Measurements from ENCODE around the gene ANKRD39. TPM values are rescaled to one million over a fixed set of nuclear protein-coding genes. Genes with fewer than 3 reads are reported as not detected.

ANKRD39 gene
- total and polyA plus RNA-seq, 10 of the 15 experiments (the other 5 are each of a cell fraction or from before 2014, with no cell fraction given) = 7.4 to 36.2 (median 23.7) TPM

DNA sequence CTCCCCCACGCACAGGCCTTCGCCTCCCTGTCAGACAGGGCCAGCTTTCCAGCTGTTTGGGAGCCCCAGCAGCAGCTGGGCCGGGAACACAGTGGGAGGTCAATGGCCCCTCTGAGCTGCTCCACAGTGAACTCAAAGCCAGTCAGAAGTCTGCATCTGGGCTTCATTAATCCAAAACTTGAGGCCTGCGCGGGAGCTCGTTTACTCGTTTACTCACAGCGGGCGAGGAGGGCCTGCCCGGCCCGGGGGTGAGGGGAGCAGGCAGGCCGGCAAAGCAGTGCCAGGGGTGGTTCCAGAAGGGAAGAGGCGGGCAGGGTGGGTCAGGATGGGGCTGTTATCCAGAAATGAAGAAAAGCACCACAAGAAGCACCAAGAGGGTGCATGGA is 48.9 kb upstream of the ANKRD39 start:
- ChIA-PET SMC1A (ENCODE audit: uncharacterized antibody, unreplicated experiment) (no interaction called here), CTCF (no interaction called here), POLR2A (no interaction called here), RAD21 (ENCODE audit: unreplicated experiment) (no interaction called here)
- DNase-seq (ENCODE audit: low read depth, low spot score) (no peak), ATAC-seq (no peak), FAIRE-seq (no peak)
- Histone ChIP-seq H4K20me1 (ENCODE audit: control insufficient read depth, insufficient read depth) (no peaks in the 10 kb centered on the region), H3K27me3 (replicated peaks in 1 of 2; ENCODE audit: control insufficient read depth in 2 of 2, insufficient read depth in 2 of 2, low read length in 1 of 2) (no peaks in the 10 kb centered on the region; a peak in 1 of 4 replicates), H3K9me3 (replicated peaks; ENCODE audit: control insufficient read depth, insufficient read depth, low read length) (no peaks in the 10 kb centered on the region), H2AFZ (ENCODE audit: control insufficient read depth, low read depth, low read length) (no peak overlapping the region), H3K4me1 (ENCODE audit: control insufficient read depth, insufficient read depth, low read length) (no peaks in the 10 kb centered on the region), H3K4me2 (ENCODE audit: control insufficient read depth, insufficient read depth) (no peak overlapping the region), H3K9ac (ENCODE audit: control insufficient read depth, insufficient read depth, low read length) (no peak overlapping the region), H3K79me2 (ENCODE audit: control insufficient read depth, insufficient read depth, low read length) (no peaks in the 10 kb centered on the region), H3K4me3 (no peak overlapping the region), H3K27ac (ENCODE audit: control insufficient read depth, insufficient read depth) (no peak overlapping the region), H3K36me3 (ENCODE audit: control insufficient read depth in 2 of 2, insufficient read depth in 2 of 2, low read length in 1 of 2) (no peaks in the 10 kb centered on the region)
- BruUV-seq (replicated peaks) = no TSS peak
- no peak for TF ChIP-seq EGR1 (IDR thresholded peaks at IDR 0.05; ENCODE audit: borderline replicate concordance in 1 of 2, low read depth in 2 of 2, low read length in 2 of 2)
- intact Hi-C loops (cut with micrococcal nuclease; ENCODE audit: unreplicated experiment) (no loop called here), in situ Hi-C loops (cut with MboI) (no loop called here)
- 55% methylated on average over 13 of the region's 13 CpGs for WGBS (ENCODE audit: insufficient coverage, insufficient replicate concordance, low lambda C conversion rate, missing lambda C conversion rate)

- CTCF ChIA-PET = interaction anchor here (1.2 kb wide), 1 partner anchor 46 kb away, joined by 4 read pairs; the partner anchor contains the start of gene ANKRD39
- no peak for DNase-seq (ENCODE audit: low read depth, low spot score)
- intact Hi-C loops (cut with micrococcal nuclease; ENCODE audit: unreplicated experiment) (no loop called here), in situ Hi-C loops (cut with MboI) (no loop called here)
- no peaks in the 10 kb centered on the region for H3K79me2 ChIP-seq (ENCODE audit: control insufficient read depth, insufficient read depth, low read length)
- H3K27ac ChIP-seq (ENCODE audit: control insufficient read depth, insufficient read depth) = no peak overlapping the region
- H3K9ac ChIP-seq (ENCODE audit: control insufficient read depth, insufficient read depth, low read length) = no peak overlapping the region
- ATAC-seq = no peak
- SMC1A ChIA-PET (ENCODE audit: uncharacterized antibody, unreplicated experiment) = interaction anchor here (0.7 kb wide), 1 partner anchor 39 kb away, joined by 3 read pairs; no protein-coding TSS in a partner anchor
- H4K20me1 ChIP-seq (ENCODE audit: control insufficient read depth, insufficient read depth) = no peaks in the 10 kb centered on the region
- WGBS (ENCODE audit: insufficient coverage, insufficient replicate concordance, low lambda C conversion rate, missing lambda C conversion rate) = 42% methylated on average over 7 of the region's 7 CpGs
- no TSS peak for BruUV-seq (replicated peaks)
- no peak overlapping the region for H3K4me3 ChIP-seq
- POLR2A ChIA-PET = interaction anchor here (0.7 kb wide), 1 partner anchor 130 kb away, joined by 6 read pairs; no protein-coding TSS in a partner anchor
- H3K4me2 ChIP-seq (ENCODE audit: control insufficient read depth, insufficient read depth) = no peak overlapping the region
- RAD21 ChIA-PET (ENCODE audit: unreplicated experiment) = interaction anchor here (0.6 to 0.9 kb wide), 2 partner anchors 46 to 59 kb away, joined by 3 to 4 read pairs; partner anchors contain the start of gene ANKRD39
- no peaks in the 10 kb centered on the region for H3K9me3 ChIP-seq (replicated peaks; ENCODE audit: control insufficient read depth, insufficient read depth, low read length)
- no peaks in the 10 kb centered on the region; a peak in 1 of 4 replicates for H3K27me3 ChIP-seq (replicated peaks in 1 of 2; ENCODE audit: control insufficient read depth in 2 of 2, insufficient read depth in 2 of 2, low read length in 1 of 2)
- H2AFZ ChIP-seq (ENCODE audit: control insufficient read depth, low read depth, low read length) = no peak overlapping the region
- FAIRE-seq = no peak
- no peaks in the 10 kb centered on the region for H3K4me1 ChIP-seq (ENCODE audit: control insufficient read depth, insufficient read depth, low read length)
- no peaks in the 10 kb centered on the region for H3K36me3 ChIP-seq (ENCODE audit: control insufficient read depth in 2 of 2, insufficient read depth in 2 of 2, low read length in 1 of 2)
- no peak for TF ChIP-seq KDM1A (IDR thresholded peaks at IDR 0.05; ENCODE audit: borderline replicate concordance)
- no peak for TF ChIP-seq SUZ12 (IDR thresholded peaks at IDR 0.05; ENCODE audit: unreplicated experiment)
- TF ChIP-seq BCL11A (IDR thresholded peaks at IDR 0.05; ENCODE audit: low read depth, low read length) = no peak
- TF ChIP-seq IRF4 (IDR thresholded peaks at IDR 0.05; ENCODE audit: low read depth, low read length) = no peak
- no peak for TF ChIP-seq ZBED1 (IDR thresholded peaks at IDR 0.05; ENCODE audit: borderline replicate concordance)
- no peak for TF ChIP-seq ZNF274 (IDR thresholded peaks at IDR 0.05; ENCODE audit: insufficient read depth, insufficient read length)
- TF ChIP-seq, protein P1, sequence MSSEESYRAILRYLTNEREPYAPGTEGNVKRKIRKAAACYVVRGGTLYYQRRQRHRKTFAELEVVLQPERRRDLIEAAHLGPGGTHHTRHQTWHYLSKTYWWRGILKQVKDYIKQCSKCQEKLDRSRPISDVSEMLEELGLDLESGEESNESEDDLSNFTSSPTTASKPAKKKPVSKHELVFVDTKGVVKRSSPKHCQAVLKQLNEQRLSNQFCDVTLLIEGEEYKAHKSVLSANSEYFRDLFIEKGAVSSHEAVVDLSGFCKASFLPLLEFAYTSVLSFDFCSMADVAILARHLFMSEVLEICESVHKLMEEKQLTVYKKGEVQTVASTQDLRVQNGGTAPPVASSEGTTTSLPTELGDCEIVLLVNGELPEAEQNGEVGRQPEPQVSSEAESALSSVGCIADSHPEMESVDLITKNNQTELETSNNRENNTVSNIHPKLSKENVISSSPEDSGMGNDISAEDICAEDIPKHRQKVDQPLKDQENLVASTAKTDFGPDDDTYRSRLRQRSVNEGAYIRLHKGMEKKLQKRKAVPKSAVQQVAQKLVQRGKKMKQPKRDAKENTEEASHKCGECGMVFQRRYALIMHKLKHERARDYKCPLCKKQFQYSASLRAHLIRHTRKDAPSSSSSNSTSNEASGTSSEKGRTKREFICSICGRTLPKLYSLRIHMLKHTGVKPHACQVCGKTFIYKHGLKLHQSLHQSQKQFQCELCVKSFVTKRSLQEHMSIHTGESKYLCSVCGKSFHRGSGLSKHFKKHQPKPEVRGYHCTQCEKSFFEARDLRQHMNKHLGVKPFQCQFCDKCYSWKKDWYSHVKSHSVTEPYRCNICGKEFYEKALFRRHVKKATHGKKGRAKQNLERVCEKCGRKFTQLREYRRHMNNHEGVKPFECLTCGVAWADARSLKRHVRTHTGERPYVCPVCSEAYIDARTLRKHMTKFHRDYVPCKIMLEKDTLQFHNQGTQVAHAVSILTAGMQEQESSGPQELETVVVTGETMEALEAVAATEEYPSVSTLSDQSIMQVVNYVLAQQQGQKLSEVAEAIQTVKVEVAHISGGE (CRISPR knock-in tag; IDR thresholded peaks at IDR 0.05) = no peak
- TF ChIP-seq, protein P2, sequence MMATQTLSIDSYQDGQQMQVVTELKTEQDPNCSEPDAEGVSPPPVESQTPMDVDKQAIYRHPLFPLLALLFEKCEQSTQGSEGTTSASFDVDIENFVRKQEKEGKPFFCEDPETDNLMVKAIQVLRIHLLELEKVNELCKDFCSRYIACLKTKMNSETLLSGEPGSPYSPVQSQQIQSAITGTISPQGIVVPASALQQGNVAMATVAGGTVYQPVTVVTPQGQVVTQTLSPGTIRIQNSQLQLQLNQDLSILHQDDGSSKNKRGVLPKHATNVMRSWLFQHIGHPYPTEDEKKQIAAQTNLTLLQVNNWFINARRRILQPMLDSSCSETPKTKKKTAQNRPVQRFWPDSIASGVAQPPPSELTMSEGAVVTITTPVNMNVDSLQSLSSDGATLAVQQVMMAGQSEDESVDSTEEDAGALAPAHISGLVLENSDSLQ (IDR thresholded peaks at IDR 0.05) = no peak
- TF ChIP-seq STAT1 (conservative IDR thresholded peaks at IDR 0.05) = no peak
- TF ChIP-seq MEF2B (IDR thresholded peaks at IDR 0.05; ENCODE audit: partially characterized antibody, poor library complexity, severe bottlenecking) = no peak
- TF ChIP-seq CBX3 (IDR thresholded peaks at IDR 0.05; ENCODE audit: borderline replicate concordance, low read depth) = no peak
Measured at GRCh38 chr2:96903815-96904214, 46.0 kb upstream of the ANKRD39 start.

Measured in GM12878 (cell line).